Panc1 (cell line): ENCODE measurements around the gene IGIP.

Source experiments
- POLR2AphosphoS5 ChIP-seq: IDR thresholded peaks from 2 replicates; pipeline ENCODE4 v1.6.1; 2012; ENCODE audit warnings: mild to moderate bottlenecking, low read depth, low read length, moderate library complexity
- TCF7L2 ChIP-seq: IDR thresholded peaks from 2 replicates; pipeline ENCODE4 v1.6.1; 2011; ENCODE audit warnings: mild to moderate bottlenecking, low read depth, low read length, inconsistent platforms
- TF ChIP-seq, protein P1 (sequence below): fragments of 450-650 bp; IDR thresholded peaks from 2 replicates; pipeline ENCODE4 v1.5.1; 2017; ENCODE audit warnings: mild to moderate bottlenecking
- TF ChIP-seq, protein P2 (sequence below), 2 experiments: IDR thresholded peaks; 2 replicates each; pipeline ENCODE4 v1.6.1; 2011 to 2012; ENCODE audit warnings: low read depth in 2 of 2, control low read depth in 1 of 2, low read length in 1 of 2, mild to moderate bottlenecking in 1 of 2, moderate library complexity in 1 of 2; ENCODE audit not compliant: insufficient read depth in 1 of 2

DNA sequence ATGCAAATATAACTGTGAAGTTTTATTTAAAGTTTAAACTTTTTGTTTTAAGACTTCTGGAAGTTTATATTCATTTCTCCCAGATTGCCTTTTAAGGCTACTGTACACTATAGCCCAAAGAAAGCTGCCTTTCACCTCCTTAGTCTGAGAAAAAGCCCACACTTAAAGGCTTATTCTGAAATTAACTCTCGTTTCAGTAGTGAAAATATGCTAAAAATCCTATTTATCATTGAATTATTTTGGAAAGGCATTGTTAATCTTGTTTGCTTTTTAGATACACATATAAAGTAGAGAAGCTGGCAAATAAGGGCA lies 15.1 kb upstream of the IGIP start:
- TF ChIP-seq, protein P1, sequence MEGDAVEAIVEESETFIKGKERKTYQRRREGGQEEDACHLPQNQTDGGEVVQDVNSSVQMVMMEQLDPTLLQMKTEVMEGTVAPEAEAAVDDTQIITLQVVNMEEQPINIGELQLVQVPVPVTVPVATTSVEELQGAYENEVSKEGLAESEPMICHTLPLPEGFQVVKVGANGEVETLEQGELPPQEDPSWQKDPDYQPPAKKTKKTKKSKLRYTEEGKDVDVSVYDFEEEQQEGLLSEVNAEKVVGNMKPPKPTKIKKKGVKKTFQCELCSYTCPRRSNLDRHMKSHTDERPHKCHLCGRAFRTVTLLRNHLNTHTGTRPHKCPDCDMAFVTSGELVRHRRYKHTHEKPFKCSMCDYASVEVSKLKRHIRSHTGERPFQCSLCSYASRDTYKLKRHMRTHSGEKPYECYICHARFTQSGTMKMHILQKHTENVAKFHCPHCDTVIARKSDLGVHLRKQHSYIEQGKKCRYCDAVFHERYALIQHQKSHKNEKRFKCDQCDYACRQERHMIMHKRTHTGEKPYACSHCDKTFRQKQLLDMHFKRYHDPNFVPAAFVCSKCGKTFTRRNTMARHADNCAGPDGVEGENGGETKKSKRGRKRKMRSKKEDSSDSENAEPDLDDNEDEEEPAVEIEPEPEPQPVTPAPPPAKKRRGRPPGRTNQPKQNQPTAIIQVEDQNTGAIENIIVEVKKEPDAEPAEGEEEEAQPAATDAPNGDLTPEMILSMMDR, result no peak
- TF ChIP-seq POLR2AphosphoS5 (no peak), TCF7L2 (no peak)
- TF ChIP-seq, protein P2, sequence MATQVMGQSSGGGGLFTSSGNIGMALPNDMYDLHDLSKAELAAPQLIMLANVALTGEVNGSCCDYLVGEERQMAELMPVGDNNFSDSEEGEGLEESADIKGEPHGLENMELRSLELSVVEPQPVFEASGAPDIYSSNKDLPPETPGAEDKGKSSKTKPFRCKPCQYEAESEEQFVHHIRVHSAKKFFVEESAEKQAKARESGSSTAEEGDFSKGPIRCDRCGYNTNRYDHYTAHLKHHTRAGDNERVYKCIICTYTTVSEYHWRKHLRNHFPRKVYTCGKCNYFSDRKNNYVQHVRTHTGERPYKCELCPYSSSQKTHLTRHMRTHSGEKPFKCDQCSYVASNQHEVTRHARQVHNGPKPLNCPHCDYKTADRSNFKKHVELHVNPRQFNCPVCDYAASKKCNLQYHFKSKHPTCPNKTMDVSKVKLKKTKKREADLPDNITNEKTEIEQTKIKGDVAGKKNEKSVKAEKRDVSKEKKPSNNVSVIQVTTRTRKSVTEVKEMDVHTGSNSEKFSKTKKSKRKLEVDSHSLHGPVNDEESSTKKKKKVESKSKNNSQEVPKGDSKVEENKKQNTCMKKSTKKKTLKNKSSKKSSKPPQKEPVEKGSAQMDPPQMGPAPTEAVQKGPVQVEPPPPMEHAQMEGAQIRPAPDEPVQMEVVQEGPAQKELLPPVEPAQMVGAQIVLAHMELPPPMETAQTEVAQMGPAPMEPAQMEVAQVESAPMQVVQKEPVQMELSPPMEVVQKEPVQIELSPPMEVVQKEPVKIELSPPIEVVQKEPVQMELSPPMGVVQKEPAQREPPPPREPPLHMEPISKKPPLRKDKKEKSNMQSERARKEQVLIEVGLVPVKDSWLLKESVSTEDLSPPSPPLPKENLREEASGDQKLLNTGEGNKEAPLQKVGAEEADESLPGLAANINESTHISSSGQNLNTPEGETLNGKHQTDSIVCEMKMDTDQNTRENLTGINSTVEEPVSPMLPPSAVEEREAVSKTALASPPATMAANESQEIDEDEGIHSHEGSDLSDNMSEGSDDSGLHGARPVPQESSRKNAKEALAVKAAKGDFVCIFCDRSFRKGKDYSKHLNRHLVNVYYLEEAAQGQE (IDR thresholded peaks at IDR 0.05; ENCODE audit: insufficient read depth in 1 of 2, low read depth in 2 of 2, low read length in 1 of 2), result no peak
